HG02943 (cell line): Measurements from ENCODE around the gene OPCML.

Source experiments
- ATAC-seq: cut with Tn5 transposase; IDR thresholded peaks from one replicate; pipeline ENCODE4 v1.9.1; 2021; ENCODE audit warnings: mild to moderate bottlenecking, low read depth, moderate library complexity; ENCODE audit not compliant: unreplicated experiment

OPCML gene

DNA sequence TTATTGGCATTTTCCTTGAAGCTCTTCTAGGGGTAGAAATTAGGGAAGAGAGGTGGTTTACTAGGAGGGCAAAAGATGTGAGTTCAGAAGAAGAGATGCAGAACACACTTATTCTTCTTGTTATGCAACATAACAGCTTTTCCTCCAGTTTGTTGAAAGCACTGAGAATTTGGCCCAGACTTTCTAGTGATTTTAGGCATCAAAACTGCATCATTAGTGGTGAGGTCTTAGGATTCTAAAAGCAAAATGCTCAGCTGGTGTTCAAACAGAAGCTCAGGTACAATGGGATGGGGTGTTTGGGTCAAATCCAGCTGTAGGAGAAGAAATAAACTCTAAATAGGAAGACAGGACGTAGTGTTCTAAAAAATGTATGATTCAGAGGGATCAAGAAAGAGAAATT, 221.1 kb downstream of the OPCML start:
- ATAC-seq, result no peak

DNA sequence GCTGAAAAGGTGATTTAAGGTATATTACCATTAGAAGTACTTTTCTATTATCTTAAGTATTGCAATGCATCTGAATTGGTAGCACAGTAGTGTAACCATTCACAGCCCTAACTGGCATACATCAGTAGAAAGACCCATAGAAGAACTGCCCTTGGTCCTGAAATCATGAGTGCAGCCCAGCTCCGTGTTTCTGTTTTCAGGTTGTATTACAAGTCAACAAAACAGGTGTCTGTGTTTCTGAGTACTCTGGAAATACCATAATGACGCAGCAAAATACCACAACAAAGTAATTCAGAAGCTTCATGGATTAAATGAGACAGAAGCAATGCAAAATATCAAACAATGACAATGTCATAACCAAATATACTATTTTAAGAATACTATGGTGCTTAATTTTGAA, 226.3 kb downstream of the OPCML start:
- ATAC-seq, result no peak

DNA sequence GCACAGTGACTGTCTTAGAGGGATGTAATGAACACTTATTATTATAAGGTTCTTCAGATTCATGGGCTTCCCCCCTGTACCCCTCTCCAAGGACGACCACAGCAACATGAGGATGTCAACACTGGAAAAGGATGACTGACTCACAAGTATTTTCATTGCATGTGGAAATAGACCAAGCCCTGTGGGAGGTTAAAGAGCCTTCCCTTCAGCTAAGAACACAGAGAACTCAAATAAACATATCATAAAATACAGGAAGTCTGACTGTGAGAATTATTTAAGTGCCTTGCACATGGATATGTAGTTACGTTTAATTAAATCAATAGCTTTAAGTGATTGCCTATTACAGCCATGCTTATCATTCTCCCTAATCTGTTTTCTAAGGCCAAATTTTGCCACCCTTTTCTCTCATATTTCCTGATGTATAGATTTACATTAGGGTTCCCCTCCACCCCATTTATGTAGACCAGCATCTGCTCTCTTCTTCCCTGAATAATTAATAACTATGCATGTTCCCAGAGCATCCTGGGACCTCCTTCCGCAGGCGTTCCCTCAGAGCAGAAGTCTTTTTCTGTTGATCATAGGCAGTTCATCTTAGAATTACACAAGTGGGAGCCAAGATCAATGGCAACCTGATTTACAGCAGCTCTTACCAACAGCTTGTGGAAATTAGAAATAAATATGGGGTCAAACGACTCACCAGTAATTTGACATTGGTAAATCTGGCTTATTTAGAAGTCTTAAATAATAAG, 226.9 kb downstream of the OPCML start:
- no peak for ATAC-seq

DNA sequence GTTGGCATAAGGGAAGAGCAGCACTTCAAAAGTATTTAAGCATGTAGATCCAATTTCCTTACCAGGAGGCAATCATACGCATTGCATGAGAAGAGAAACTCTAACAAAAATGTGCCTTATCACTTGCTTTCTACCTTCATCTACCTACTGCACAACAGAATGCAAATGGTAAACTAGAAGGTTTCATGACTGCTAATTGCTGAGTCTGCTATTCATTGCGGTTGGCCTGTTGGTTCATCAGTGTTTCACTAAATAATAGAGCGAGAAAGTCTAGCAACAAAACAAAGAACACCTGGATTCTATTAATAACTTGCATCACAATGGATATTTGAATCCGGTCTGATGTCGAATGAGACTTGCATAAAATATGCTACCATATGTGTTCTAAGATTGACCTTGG, 229.0 kb downstream of the OPCML start:
- no peak for ATAC-seq

DNA sequence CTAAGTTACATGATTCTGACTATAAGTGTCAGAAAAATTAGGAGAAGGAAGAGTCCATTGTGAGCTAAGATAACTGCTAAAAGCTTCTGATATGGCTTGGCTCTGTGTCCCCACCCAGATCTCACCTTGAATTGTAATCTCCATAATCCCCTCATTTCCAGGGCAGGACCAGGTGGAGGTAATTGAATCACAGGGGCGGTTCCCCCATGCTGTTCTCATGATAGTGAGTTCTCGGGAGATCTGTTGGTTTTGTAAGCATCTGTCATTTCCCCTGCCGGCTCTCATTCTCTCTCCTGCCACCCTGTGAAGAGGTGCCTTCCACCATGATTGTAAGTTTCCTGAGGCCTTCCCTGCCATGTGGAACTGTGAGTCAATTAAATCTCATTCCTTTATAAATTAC, 230.2 kb downstream of the OPCML start:
- ATAC-seq, result no peak

DNA sequence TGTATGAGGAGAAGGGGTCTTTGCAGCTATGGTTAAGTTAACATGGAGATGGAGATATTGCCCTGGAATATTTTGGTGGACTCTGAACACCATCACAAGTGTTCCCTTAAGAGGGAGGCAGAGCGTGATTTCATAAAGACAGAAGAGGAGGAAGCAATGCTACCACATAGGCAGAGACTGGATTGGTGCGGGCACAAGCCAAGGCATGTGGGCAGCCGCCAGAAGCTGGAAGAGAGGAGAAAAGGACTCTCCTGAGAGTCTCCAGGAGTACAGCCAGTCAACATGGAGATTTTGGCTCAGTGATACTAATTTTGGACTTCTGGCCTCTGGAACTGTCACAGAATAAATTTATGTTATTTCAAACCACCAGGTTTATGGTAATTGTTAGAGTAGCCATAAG, 231.6 kb downstream of the OPCML start:
- no peak for ATAC-seq

DNA sequence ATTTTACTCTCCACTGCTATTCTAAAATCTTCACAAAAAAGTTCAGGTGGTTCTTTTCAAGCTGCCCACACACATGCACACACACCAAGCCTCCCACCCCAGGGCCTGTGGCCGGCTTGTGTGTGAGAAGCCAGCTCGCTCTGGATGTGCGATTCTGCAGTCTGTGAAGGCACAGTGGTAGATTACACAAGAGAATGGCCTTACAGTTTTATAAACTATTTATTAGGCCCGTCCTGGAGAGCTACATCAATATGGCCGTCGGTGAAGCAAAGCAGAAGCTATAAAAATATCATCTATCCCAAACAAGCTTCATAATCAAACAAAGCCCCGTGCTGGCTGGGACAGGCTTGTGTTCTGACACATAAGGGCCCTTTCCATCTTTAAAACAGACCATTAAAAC, 240.5 kb downstream of the OPCML start:
- ATAC-seq, result no peak

DNA sequence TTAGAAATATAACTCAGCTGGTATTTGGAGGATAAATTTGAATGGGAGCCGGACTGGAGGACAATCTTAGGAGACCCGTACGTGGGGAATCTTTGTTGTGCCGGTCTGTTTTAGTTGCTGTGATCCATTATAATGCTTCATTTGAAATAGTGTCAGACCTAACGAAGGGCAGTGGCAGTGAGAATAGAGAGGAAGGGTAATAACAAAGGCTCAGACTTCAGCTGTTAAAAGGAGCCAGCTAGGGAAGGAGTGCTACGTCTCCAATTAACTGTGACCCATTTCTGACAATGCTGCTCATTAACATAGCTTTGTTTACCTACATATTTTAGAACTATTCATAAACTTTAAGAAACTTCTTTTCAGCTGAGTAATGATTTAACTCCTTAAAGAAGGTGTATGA, 246.9 kb downstream of the OPCML start:
- no peak for ATAC-seq

DNA sequence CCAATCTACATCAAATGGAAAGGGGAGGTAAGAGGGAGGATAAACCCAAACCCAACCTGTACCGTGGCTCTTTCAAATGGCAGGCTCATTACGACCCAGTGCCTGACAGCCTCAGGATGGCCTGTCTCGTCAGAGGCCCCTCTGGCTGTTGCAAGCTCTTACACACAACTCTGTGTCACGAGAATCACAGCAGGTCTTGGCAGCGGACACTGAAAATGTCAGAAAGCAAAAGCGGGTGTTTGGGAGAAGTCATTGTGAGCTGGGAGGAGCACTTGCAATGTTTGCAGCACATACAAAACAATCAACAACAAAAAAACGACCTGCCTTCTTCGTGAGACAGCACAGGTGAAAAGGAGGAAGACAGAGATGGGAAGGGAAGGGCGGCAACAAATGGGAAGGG, 248.1 kb downstream of the OPCML start:
- no peak for ATAC-seq

DNA sequence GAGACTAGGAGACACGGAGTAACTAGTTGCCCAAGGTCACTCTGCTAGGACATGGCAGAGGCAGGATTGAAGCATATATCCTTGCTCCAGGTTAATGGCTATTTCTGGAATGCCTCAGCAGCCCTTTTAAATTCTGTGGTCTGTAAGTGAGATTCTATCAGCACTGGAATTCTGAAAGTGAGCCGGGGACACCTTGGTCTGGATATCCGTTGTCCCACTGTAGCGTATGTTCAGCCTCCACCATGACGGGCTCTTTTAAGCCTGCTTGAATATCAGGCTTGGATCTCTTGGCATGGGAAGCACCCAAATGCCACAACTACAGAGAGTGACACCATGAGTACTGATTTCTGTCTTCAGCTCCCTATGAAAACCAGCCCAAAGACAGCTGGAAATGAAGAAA, 254.4 kb downstream of the OPCML start:
- no peak for ATAC-seq

DNA sequence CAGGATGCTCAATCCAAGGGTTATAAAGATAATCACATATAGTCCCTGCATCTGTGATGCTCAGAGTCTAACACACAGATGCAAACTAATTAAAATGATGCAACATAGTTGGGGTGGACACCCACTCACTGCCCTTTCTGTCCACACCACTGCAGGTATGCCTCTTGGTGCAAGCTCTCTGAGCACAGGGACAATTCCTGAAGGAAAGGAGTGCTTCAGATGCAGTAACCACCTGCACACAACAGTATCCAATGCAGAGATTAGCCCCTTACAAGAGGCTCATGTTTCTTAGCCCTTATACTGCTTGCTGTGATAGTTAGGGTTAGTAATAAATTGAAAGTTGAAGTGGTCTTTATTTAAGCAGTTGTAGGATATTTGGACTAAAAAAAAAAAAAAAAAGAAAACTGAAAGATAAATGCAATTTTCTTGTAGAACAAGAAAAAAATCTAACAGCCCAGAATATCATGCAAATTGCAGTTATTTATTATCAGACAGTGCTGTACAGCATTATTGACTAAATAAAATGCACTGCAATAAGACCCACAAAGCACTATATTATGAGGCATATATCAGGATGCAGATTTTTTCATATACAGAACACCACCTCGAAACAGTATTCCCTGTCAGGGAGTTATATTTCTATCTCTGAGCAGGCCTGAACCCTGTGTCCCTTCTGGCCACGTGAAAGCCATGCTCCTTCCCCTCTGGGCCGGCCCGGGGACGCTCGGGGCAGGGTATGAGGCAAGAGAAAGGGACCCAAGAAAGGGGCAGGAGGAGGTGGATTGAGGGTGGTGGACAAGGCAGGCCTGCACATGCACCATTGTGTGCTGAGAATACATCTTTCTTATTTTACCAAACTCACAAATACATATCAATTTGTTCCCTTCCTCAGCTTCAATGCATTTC, 260.2 kb downstream of the OPCML start:
- ATAC-seq, result no peak

DNA sequence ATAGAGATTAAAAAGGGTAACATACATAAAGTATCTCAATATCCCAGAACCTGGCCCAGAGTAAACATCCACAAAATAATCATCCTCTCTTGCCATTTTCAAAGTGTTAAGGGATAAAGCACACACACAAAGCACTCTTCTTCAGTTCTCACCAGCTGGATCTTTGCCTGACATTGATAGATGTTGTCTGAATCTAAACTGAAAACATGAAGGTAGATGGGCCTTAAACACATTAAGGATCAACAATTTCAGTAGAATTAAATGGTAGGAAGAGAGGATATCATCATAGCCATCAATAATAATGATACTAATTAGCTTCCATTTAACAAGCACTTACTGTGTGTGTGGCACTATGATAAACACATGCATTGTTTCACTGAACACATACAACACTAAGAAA, 261.1 kb downstream of the OPCML start:
- ATAC-seq, result no peak

DNA sequence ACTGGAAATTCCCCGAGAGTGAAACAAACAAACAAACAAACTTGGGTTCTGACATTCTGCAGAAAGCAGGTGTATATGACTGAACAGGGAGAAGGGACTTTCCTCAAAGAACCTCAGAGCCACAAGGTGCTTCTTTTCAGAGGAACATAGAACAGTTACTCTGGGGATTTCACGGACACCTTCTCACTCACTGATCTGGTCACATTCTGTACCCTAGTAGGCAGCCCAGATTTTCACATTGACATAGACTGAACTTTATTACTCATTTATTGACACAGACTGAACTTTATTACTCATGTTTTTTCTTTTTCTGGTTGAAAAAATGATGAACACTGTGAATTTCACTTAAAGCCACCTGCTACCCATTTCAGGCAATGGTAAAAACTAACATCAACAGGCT, 263.0 kb downstream of the OPCML start:
- peak; percentile 94 for ATAC-seq

DNA sequence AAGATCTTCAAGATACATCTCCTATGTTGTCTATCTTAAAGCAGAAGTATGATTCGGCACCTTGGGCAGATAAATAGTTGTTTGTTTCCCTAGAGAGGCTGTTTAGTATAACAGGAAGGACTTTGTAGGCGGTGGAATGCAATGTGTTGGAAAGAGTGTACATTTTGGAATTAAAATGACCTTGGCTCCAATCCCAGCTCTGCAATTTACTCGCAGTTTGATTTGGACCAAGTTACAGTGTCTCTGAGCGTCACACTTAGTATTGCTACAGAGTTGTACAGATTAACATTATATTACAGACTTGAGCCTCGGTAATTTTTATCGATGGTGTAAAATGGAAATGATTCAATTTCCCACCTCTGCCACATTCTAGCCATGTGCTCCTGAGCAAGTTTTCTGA, 265.3 kb downstream of the OPCML start:
- no peak for ATAC-seq

DNA sequence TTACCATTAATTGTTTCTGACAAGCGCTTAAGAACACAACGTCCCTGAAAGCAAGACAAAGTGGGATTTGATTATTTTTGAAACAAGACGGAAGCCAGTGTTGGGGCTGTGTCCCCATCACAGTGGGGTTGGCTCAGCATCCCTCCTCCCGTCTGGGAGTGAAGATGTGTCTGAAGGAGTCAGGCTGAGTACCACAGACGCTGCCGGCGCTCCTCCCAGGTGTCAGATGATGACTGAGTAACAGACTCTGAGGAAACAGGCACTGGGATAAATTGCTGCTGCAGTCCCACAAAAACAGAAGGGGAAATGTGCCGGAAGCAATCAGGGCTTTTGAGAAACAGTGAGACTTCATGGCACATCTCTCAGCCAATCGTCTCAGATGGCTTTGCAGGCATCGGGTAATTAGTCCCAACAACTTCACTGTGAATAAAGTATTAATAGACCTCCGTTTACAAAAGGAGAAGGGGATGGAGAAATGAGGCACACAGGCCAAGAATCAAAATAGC, 266.7 kb downstream of the OPCML start:
- ATAC-seq, result no peak

DNA sequence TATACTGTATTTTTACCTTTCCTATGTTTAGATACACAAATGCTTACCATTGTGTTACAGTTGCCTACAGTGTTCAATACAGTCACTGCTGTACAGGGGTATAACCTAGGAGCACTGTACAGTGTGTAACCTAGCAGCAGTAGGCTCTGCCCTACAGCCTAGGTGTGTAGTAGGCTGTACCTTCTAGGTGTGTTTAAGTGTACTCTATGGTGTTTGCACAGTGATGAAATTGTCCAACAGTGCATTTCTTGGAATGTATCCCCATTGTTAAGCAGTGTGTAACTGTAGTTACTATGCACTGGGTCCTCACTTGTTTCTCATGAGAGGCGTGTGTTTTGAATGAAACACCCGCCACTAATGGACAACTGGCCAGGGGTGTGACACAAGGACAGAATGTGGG, 269.0 kb downstream of the OPCML start:
- ATAC-seq, result no peak

DNA sequence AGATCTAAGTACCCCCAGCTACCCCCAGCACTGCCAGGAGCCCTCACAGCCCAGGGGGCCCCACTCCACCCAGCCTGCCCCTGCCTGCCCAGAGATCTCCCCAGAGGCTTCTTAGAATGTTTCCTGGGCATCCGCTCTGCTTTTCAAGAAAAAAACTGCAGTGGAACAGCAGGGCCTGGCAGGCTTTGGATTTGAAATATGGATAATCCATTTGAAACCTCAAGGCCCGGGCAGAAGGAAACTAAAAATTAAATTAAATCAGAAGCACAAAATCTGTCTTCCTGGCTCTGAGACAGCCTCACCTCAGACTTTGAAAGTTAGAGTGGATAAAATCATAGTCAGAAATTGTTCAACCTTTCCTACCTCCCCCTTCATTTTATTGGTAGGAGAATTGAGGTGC, 273.6 kb downstream of the OPCML start:
- ATAC-seq, result no peak

DNA sequence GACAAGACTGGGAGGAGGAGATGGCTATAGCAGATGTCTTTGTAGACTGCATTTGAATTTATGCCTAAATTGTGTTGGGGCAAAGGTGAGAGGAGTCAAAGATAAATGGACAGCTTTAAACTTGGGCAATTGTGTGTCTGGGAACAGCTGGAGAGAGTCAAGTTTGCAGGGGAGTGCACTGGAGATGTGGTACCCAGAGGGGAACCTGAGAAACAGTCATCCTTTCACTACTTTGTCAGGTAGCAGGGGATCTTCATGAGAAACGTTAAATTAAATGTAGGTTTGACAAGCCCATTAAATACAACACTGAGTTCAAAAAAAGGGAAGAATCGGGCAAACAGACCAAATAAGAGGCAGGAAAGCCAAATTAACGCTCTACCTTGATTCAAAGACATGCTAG, 277.7 kb downstream of the OPCML start:
- ATAC-seq, result no peak

DNA sequence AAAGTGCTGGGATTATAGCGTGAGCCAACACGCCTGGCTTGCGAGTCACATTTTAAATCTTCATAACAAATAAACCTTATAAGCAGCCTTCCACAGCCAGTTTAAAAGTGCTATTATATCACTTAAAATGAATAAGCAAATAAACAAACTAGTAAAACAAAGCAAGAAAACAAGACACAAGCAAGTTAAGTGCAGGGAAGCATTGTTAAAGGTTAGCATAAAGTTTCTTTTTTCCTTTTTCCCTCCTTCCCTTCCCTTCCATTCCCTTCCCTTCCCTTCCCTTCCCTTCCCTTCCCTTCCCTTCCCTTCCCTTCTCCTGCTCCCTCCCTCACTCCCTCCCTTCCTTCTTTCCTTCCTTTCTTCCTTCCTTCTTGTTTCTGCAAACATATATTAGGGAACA, 278.7 kb downstream of the OPCML start:
- ATAC-seq, result no peak

DNA sequence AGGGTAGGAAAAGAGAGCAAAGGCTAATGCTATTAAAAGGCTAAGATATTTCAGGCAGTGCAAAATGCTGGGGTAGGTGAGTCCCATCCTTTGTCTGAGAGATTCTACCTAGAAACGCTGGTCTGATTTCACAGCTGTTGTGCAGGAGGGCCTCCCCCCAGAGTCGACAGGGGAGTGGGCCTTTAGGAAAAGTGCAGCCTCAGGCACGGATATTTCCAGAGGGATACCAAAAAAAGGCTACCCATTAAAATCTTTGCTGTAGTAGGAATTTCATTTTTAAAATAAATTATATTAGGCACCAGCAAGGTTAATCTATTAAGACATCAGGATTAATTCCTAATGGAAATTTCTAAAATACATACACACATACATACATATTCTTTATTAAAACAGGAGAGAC, 280.5 kb downstream of the OPCML start:
- no peak for ATAC-seq

DNA sequence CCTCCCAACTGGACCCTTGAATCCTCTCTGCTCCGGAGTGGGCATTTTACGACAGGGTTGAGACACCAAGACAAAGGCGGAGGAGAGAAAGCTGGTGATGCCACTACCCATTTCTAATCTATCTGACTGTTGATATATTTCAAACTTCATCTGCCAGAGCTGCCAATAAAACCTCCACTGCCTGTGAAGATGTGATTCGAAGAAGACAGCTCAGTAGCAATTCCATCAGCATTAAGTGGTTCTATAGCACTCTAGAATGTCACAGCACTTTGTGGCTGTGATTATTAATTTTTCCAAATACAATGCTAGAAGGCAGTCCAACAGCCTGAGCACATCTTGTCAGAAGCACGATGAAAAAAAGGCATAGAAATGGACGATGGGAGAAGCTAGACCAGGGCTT, 282.8 kb downstream of the OPCML start:
- no peak for ATAC-seq

DNA sequence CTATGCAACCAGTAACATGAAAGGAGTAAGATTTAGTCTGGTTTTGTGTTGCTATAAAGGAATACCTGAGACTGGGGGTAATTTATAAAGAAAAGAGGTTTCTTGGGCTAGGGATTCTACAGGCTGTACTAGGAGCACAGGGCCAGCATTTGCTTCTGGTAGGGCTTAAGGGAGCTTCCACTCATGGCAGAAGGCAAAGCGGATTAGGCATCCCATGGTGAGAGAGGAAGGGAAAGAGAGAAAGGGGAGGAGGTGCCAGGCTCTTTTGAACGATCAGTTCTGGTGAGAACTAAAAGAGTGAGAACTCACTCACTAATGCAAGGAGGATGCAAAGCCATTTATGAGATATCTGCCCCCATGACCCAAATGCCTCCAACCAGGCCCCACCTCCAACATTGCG, 283.2 kb downstream of the OPCML start:
- no peak for ATAC-seq
